Keratinocyte (primary cell): ENCODE measurements around the gene NLRP1.

Experiments used
- CTCF ChIP-seq, 3 experiments: IDR thresholded peaks in 1 of 3; conservative IDR thresholded peaks in 1 of 3; optimal IDR thresholded peaks in 1 of 3; 2 replicates in 2 of 3; 3 replicates in 1 of 3; pipeline versions ENCODE3 to v1.5.1; 2011; ENCODE audit warnings: low read length in 3 of 3, mild to moderate bottlenecking in 3 of 3, moderate library complexity in 2 of 3, control low read depth in 1 of 3, inconsistent platforms in 1 of 3; ENCODE audit not compliant: insufficient read depth in 2 of 3; ENCODE audit errors: extremely low read depth in 1 of 3
- EZH2 ChIP-seq: IDR thresholded peaks from one replicate; pipeline ENCODE4 v1.6.1; 2012; ENCODE audit warnings: inconsistent platforms, mild to moderate bottlenecking, low read length, moderate library complexity

GRCh38 chr17:5591966-5592365 is 7.7 kb upstream of the NLRP1 start:
- no peak for TF ChIP-seq CTCF (optimal IDR thresholded peaks at IDR 0.05 in 1 of 3, IDR thresholded peaks at IDR 0.05 in 1 of 3, conservative IDR thresholded peaks at IDR 0.05 in 1 of 3; ENCODE audit: extremely low read depth in 1 of 3, insufficient read depth in 2 of 3, low read length in 3 of 3)
- TF ChIP-seq EZH2: no peak
